K562 (cell line): Measurements from ENCODE around the gene S100A7A.

Source experiments
- ATF2 ChIP-seq: sonication (generic); formaldehyde crosslinking; IDR thresholded peaks from 2 replicates; pipeline ENCODE4 v1.8.1; 2022; ENCODE audit warnings: missing genetic modification reagents
- E2F6 ChIP-seq, 2 experiments: IDR thresholded peaks; 2 replicates each; pipeline ENCODE4 v1.6.1; 2011; ENCODE audit warnings: borderline replicate concordance in 1 of 2, control low read depth in 1 of 2, low read depth in 1 of 2, low read length in 1 of 2, mild to moderate bottlenecking in 1 of 2, mixed read lengths in 1 of 2, moderate library complexity in 1 of 2; ENCODE audit not compliant: insufficient read depth in 1 of 2, insufficient read length in 1 of 2, poor library complexity in 1 of 2, severe bottlenecking in 1 of 2; ENCODE audit errors: extremely low read depth in 1 of 2
- GTF2B ChIP-seq: IDR thresholded peaks from 2 replicates; pipeline ENCODE4 v1.6.1; 2011; ENCODE audit not compliant: insufficient read length; ENCODE audit errors: extremely low read depth
- NRF1 ChIP-seq, 2 experiments: fragments of 450-650 bp; IDR thresholded peaks in 1 of 2; conservative IDR thresholded peaks in 1 of 2; 2 replicates each; pipeline ENCODE4 v1.6.1; 2014; ENCODE audit warnings: mild to moderate bottlenecking in 2 of 2
- POLR2AphosphoS5 ChIP-seq: IDR thresholded peaks from 2 replicates; pipeline ENCODE4 v1.6.1; 2011; ENCODE audit warnings: mild to moderate bottlenecking, low read depth, low read length, moderate library complexity; ENCODE audit not compliant: control insufficient read depth, insufficient read depth
- POU5F1 ChIP-seq: fragments of 150-350 bp; IDR thresholded peaks from 2 replicates; pipeline ENCODE4 v1.6.1; 2014; ENCODE audit warnings: borderline replicate concordance, low read length, low read depth, mild to moderate bottlenecking; ENCODE audit not compliant: partially characterized antibody
- ZBTB34 ChIP-seq: fragments of 250-450 bp; sonication (Bioruptor Pico); IDR thresholded peaks from 2 replicates; pipeline ENCODE4 v1.8.0; 2021; ENCODE audit warnings: mild to moderate bottlenecking, moderate library complexity
- ZFP36 ChIP-seq: fragments of 150-350 bp; IDR thresholded peaks from 2 replicates; pipeline ENCODE4 v1.6.1; 2018; ENCODE audit warnings: low read length, low read depth; ENCODE audit not compliant: partially characterized antibody

- TF ChIP-seq POLR2AphosphoS5 (no peak), NRF1 (conservative IDR thresholded peaks at IDR 0.05 in 1 of 2, IDR thresholded peaks at IDR 0.05 in 1 of 2) (no peak), ATF2 (CRISPR knock-in tag) (no peak), POU5F1 (no peak), E2F6 (IDR thresholded peaks at IDR 0.05; ENCODE audit: borderline replicate concordance in 1 of 2, extremely low read depth in 1 of 2, insufficient read depth in 1 of 2, insufficient read length in 1 of 2, low read depth in 1 of 2, low read length in 1 of 2, poor library complexity in 1 of 2, severe bottlenecking in 1 of 2) (peak in 1 of 2 experiments; percentile 8), GTF2B (no peak), ZFP36 (no peak), ZBTB34 (CRISPR knock-in tag) (no peak)
Observed at GRCh38 chr1:153380711-153381110, 35.6 kb upstream of the S100A7A start.
